Measurements from ENCODE around the gene SZT2. TPM values are rescaled to one million over a fixed set of nuclear protein-coding genes. Genes with fewer than 3 reads are reported as not detected.

SZT2 gene
- total and polyA plus RNA-seq, 2 of the 13 experiments (the other 11 are each of a cell fraction or from before 2014, with no cell fraction given), result 8.0 to 8.8 TPM

DNA sequence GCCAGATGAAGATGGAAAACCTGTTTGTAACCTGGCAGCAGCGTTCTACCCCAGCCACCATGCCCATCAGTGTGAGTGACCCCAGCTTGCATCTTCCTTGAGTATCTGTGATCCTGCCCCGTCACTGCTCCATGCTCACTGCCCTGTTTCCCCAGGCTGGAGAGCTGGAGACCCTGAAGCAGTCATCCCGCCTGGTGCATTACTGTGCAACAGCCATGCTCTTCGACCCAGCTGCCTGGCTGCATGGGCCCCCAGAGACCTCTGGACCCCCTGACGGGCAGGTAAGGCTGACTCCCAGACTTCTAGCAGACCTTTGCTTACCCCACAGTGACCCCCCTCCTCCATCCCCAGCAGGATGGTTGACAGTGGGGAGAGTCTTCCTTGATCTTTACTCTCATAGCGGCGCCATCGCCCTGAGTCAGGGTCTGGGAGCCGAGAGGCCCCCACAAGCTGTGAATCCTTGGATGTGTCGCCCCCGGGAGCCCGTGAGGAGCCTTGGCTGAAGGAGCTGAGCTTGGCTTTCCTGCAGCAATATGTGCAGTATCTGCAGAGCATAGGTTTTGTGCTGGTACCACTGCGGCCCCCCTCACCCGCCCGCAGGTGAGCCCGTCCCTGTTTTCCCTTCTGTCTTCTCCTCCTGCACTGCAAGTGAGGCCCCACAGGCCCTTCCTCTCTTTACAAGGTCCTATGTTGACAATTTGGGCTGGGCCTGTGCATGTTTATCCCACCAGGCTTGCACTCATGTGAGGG, 53.7 kb downstream of the SZT2 start:
- H3K9me3 ChIP-seq (ENCODE audit: low read length), result no peaks in the 10 kb centered on the region
- H3K27ac ChIP-seq (ENCODE audit: extremely low read length, insufficient read depth, low read length), result no peak overlapping the region
- H3K27me3 ChIP-seq (ENCODE audit: control insufficient read depth in 1 of 2, insufficient read depth in 2 of 2, low read length in 2 of 2), result no peaks in the 10 kb centered on the region
- H2AFZ ChIP-seq (ENCODE audit: low read length), result no peak overlapping the region
- no peak for ATAC-seq
- POLR2A ChIA-PET, result no interaction called here
- H3K4me2 ChIP-seq (ENCODE audit: low read depth, low read length), result no peak overlapping the region
- H3K9ac ChIP-seq (ENCODE audit: insufficient read depth, low read depth, low read length), result no peak overlapping the region
- no peaks in the 10 kb centered on the region for H4K20me1 ChIP-seq (ENCODE audit: insufficient read depth, low read length)
- no peak for FAIRE-seq
- intact Hi-C loops (cut with micrococcal nuclease; ENCODE audit: unreplicated experiment), result no loop called here
- CTCF ChIA-PET (ENCODE audit: low intra/inter-chr PET ratio, low total read pairs), result no interaction called here
- H3K36me3 ChIP-seq (replicated peaks in 1 of 2; ENCODE audit: control insufficient read depth in 1 of 2, insufficient read depth in 2 of 2, low read length in 2 of 2), result peaks cover 24 to 36% of the 10 kb centered on the region in 2 experiments; a peak in 4 of 5 replicates
- no peaks in the 10 kb centered on the region for H3K79me2 ChIP-seq (ENCODE audit: insufficient read depth, low read length)
- 93% methylated on average over 9 of the region's 16 CpGs for WGBS (ENCODE audit: low lambda C conversion rate)
- DNase-seq (ENCODE audit: low spot score), result no peak
- BruUV-seq (replicated peaks), result no TSS peak
- in situ Hi-C loops (cut with HindIII; ENCODE audit: extremely low pct_ligation_motif_present, low pct_unique_long_range_greater_than_20kb), result no loop called here
- H3K4me1 ChIP-seq (ENCODE audit: insufficient read depth, low read length), result no peaks in the 10 kb centered on the region
- no peak overlapping the region for H3K4me3 ChIP-seq (replicated peaks in 1 of 3; ENCODE audit: insufficient read depth in 1 of 3, low read depth in 2 of 3, low read length in 3 of 3)
- TF ChIP-seq SP5 (CRISPR knock-in tag; IDR thresholded peaks at IDR 0.05; ENCODE audit: borderline replicate concordance, low read depth) (no peak), KAT7 (CRISPR knock-in tag; IDR thresholded peaks at IDR 0.05; ENCODE audit: borderline replicate concordance) (no peak), CCDC6 (CRISPR knock-in tag; IDR thresholded peaks at IDR 0.05) (no peak), ZFP36L2 (CRISPR knock-in tag; IDR thresholded peaks at IDR 0.05) (no peak), REL (CRISPR knock-in tag; conservative IDR thresholded peaks at IDR 0.05) (no peak), RELA (CRISPR knock-in tag; IDR thresholded peaks at IDR 0.05) (no peak), TEAD3 (CRISPR knock-in tag; optimal IDR thresholded peaks at IDR 0.05; ENCODE audit: borderline replicate concordance) (no peak), ZNF30 (CRISPR knock-in tag; IDR thresholded peaks at IDR 0.05) (no peak), U2AF1 (optimal IDR thresholded peaks at IDR 0.05; ENCODE audit: low read depth, low read length) (no peak), NR2F1 (CRISPR knock-in tag; IDR thresholded peaks at IDR 0.05) (no peak), ZNF44 (CRISPR knock-in tag; IDR thresholded peaks at IDR 0.05) (no peak), ZNF235 (CRISPR knock-in tag; IDR thresholded peaks at IDR 0.05; ENCODE audit: borderline replicate concordance) (no peak), NFIC (IDR thresholded peaks at IDR 0.05; ENCODE audit: low read length) (no peak), ZNF143 (CRISPR knock-in tag; IDR thresholded peaks at IDR 0.05) (no peak)
- TF ChIP-seq, protein P1, sequence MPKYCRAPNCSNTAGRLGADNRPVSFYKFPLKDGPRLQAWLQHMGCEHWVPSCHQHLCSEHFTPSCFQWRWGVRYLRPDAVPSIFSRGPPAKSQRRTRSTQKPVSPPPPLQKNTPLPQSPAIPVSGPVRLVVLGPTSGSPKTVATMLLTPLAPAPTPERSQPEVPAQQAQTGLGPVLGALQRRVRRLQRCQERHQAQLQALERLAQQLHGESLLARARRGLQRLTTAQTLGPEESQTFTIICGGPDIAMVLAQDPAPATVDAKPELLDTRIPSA (CRISPR knock-in tag; IDR thresholded peaks at IDR 0.05; ENCODE audit: borderline replicate concordance), result no peak
- TF ChIP-seq, protein P2, sequence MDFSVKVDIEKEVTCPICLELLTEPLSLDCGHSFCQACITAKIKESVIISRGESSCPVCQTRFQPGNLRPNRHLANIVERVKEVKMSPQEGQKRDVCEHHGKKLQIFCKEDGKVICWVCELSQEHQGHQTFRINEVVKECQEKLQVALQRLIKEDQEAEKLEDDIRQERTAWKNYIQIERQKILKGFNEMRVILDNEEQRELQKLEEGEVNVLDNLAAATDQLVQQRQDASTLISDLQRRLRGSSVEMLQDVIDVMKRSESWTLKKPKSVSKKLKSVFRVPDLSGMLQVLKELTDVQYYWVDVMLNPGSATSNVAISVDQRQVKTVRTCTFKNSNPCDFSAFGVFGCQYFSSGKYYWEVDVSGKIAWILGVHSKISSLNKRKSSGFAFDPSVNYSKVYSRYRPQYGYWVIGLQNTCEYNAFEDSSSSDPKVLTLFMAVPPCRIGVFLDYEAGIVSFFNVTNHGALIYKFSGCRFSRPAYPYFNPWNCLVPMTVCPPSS (IDR thresholded peaks at IDR 0.05), result no peak
- TF ChIP-seq, protein P3, sequence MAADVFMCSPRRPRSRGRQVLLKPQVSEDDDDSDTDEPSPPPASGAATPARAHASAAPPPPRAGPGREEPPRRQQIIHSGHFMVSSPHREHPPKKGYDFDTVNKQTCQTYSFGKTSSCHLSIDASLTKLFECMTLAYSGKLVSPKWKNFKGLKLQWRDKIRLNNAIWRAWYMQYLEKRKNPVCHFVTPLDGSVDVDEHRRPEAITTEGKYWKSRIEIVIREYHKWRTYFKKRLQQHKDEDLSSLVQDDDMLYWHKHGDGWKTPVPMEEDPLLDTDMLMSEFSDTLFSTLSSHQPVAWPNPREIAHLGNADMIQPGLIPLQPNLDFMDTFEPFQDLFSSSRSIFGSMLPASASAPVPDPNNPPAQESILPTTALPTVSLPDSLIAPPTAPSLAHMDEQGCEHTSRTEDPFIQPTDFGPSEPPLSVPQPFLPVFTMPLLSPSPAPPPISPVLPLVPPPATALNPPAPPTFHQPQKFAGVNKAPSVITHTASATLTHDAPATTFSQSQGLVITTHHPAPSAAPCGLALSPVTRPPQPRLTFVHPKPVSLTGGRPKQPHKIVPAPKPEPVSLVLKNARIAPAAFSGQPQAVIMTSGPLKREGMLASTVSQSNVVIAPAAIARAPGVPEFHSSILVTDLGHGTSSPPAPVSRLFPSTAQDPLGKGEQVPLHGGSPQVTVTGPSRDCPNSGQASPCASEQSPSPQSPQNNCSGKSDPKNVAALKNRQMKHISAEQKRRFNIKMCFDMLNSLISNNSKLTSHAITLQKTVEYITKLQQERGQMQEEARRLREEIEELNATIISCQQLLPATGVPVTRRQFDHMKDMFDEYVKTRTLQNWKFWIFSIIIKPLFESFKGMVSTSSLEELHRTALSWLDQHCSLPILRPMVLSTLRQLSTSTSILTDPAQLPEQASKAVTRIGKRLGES (CRISPR knock-in tag; IDR thresholded peaks at IDR 0.05; ENCODE audit: borderline replicate concordance), result no peak
- TF ChIP-seq, protein P4, sequence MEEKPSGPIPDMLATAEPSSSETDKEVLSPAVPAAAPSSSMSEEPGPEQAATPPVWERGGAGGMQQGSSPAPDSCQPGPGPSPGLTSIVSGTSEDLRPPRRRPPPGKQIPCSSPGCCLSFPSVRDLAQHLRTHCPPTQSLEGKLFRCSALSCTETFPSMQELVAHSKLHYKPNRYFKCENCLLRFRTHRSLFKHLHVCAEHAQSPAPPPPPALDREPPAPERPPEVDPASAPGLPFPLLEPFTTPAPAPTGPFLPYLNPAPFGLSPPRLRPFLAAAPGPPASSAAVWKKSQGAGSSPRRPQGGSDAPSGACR (CRISPR knock-in tag; IDR thresholded peaks at IDR 0.05), result no peak
- TF ChIP-seq, protein P5, sequence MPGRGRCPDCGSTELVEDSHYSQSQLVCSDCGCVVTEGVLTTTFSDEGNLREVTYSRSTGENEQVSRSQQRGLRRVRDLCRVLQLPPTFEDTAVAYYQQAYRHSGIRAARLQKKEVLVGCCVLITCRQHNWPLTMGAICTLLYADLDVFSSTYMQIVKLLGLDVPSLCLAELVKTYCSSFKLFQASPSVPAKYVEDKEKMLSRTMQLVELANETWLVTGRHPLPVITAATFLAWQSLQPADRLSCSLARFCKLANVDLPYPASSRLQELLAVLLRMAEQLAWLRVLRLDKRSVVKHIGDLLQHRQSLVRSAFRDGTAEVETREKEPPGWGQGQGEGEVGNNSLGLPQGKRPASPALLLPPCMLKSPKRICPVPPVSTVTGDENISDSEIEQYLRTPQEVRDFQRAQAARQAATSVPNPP (CRISPR knock-in tag; IDR thresholded peaks at IDR 0.05), result no peak
